Fibroblast of pulmonary artery (primary cell): ENCODE measurements around the gene LYPD1.
A peak's percentile ranks its signal among the peaks of the same experiment; 100 is the strongest.

ENCODE experiments used
- DNase-seq: peaks from one replicate; pipeline ENCODE4 v3.0.0-alpha.2; 2010; ENCODE audit warnings: low read depth
- H3K4me3 ChIP-seq: replicated peaks from 2 replicates; pipeline ENCODE4 v1.5.1; 2011; ENCODE audit warnings: low read depth, mild to moderate bottlenecking, control low read depth, low read length, moderate library complexity
- TF ChIP-seq, protein P1 (sequence below): IDR thresholded peaks from 2 replicates; pipeline ENCODE4 v1.5.1; 2011; ENCODE audit warnings: mild to moderate bottlenecking, control low read depth, low read length, inconsistent platforms; ENCODE audit errors: missing control alignments

Gene LYPD1

DNA sequence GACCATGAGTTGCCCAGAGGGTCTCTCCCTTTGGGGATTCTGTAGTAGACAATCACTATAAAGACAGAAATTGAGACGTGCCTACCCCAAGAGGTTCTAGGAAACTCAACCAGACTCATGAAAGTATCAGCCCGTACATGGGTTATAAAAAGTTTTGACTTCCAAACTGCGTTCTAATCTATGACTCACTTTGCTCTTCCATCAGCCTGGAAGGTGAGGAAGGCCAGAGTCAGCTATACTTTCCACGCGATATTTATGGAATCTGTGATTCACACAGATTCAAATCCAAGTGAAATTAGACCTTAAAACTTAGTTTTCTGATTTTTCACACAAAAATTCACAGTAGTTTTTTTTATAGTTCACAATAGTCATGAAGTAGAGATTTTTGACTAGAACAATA lies 7.7 kb upstream of the LYPD1 start:
- TF ChIP-seq, protein P1, sequence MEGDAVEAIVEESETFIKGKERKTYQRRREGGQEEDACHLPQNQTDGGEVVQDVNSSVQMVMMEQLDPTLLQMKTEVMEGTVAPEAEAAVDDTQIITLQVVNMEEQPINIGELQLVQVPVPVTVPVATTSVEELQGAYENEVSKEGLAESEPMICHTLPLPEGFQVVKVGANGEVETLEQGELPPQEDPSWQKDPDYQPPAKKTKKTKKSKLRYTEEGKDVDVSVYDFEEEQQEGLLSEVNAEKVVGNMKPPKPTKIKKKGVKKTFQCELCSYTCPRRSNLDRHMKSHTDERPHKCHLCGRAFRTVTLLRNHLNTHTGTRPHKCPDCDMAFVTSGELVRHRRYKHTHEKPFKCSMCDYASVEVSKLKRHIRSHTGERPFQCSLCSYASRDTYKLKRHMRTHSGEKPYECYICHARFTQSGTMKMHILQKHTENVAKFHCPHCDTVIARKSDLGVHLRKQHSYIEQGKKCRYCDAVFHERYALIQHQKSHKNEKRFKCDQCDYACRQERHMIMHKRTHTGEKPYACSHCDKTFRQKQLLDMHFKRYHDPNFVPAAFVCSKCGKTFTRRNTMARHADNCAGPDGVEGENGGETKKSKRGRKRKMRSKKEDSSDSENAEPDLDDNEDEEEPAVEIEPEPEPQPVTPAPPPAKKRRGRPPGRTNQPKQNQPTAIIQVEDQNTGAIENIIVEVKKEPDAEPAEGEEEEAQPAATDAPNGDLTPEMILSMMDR, result no peak
- peak; percentile 26 for DNase-seq
- H3K4me3 ChIP-seq, result no peak overlapping the region

DNA sequence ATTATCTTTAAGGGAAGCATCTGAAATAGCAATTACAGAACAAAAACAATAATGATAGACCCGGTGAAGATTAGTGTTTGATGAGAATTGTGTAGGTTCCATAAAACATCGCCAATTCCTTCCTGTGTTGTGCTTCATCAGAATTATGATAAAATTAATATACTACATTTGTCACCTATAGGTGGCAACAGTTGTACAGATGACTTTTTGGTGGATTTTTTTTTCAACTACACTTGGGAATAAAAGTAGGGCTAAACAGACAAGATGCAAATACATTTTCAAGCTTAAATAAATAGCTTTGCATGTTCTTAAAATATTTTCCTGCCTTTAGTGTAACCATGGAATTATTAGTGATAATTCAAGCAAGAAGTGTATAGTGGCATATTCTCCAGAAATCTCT lies 7.0 kb upstream of the LYPD1 start:
- DNase-seq, result no peak
- TF ChIP-seq, protein P1, result no peak
- no peak overlapping the region for H3K4me3 ChIP-seq

DNA sequence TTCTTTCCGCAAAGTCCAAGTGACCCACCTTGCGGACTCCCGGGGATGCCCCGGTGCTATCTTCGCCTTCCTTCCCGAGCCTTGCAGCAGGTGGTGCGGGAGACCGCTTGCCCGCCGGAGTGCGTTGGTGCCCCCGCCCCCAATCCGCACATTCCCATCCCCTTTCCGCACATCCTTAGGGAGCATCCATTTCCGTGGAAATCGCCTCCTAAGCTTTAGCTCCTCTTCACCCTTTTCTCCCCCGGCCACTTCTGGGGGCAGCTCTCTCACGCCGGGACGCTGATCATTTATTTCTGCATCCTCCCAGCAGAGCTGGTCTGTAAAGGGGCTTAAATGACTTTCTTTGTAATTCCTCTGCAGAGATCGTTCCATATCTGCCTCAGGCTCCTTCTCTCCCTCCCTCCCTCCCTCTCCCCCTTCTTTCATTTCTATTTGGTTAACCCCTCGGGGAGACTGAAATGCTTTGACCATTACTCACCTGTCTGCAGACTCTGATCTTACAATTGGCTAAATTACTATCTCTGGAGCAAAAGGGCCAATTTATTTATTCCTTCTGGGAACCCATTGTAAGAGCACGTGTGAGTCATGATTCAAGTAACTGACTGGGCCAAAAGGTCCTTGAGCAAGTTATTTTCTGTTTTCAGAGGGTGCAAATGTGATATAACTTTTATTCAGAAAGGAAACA lies 1.3 kb upstream of the LYPD1 start:
- TF ChIP-seq, protein P1, result no peak
- peak overlapping the region; percentile 53 for H3K4me3 ChIP-seq
- peak; percentile 85 for DNase-seq

DNA sequence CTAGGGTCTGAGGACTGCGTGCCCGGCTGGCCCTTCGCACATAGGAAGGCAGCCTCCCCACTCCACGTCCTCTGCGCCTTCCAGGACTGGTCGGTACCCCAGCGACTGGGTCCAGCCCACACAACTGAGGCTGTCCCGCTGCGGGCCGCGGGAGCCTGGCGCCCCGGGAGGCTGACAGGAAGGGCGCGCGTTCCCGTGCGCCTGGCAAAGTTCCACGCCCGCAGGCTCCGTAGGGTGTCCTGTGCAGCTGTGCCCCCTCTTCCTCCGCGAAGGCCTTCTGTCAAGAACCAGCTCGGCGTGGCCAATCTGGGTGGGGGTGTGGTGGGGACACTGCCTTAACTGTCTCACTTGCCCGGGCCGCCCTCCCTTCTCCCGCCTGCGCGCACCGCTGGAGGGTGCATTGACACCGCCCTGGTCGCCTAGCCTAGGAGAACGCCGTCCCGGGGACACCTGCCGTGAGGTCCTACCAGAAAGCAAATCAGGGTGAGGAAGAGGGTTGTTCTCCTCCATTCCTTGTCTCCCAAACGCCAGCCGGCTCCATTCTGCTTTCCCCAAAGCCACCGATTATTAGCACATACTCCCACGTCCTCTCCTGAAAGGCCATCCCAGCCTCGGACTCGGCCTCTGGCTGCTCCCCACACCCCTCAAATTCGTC lies 618 bp upstream of the LYPD1 start:
- DNase-seq, result peak; percentile 21
- peak overlapping the region; percentile 53 for H3K4me3 ChIP-seq
- TF ChIP-seq, protein P1, result no peak

DNA sequence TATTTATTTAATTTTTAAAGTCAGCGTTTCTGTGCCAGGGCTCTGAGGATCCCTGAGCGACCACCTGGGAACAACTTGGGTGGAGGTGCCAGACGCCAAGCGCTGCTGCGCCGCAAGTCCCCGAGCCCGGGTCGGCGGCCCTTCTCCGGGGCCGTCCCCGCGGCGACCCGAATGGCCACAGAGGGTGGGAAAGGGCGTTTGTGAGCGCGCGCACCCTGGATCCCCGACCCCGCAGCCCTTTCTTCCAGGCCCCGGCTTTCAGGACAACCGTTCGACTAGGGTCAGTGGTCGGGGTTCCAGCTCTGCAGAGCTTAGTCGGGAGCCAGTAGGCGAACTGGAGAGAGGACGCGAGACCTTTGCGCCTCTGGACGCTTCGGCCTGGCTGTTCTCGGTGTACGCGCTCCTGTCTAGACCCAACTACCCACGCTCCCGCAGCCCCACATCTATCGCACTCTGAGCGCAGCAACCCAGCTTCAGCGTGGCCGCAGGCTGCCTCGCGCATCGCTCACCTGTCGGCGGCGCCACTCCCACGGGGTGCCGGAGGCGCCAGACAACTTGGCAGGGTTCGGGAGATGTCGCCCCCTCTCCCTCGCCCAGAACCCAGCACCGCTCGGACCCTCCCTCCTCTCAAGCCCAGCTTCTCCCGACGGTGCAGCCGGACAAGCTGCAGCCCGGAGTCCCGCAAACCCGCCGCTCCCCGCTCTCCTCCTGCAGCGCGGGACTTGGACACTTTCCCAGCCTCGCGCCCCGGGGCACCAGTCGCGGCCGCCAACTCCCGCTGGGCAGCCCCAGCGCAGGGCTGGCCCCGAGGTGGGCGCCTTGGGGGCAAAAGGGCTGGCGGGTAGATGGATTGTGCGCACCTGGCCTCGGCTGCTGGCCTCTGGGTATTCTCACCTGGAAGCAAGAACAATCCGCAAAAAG lies 758 bp downstream of the LYPD1 start:
- TF ChIP-seq, protein P1, result no peak
- peak; percentile 16 for DNase-seq
- H3K4me3 ChIP-seq, result peak overlapping the region; percentile 53

DNA sequence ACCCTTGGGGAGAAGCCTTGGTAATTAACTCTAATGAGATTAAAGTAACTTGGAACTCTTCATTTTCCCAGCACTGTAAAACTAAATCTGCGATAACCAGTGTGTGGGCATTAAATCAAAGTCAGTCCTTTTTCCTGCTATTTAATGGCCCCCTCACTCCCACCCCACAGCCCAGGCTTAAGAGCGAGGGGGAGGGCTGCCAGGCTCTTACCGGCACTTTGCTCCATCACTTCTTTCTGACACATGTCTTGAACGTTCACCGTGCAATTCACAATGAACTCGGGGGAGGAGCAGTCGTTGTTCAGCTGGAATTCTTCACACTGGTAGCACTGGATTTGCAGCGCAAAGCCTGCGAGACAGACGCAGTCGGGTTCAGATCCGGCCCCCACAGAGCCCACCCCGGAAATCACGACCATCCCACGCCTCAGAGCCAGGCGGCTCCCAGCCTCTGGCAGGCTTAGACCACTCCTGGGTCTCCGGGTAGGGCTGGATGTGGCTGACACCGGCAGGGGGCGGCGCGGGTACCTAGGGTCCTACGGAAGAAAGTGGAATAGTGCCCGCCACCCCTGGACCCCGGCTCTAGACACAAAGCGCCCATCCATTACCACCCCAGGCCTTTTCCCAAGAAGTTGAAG lies 1.7 kb downstream of the LYPD1 start:
- TF ChIP-seq, protein P1, result peak; percentile 25
- no peak for DNase-seq
- H3K4me3 ChIP-seq, result peak overlapping the region; percentile 8
